Fibroblast of upper back skin (primary cell): Measurements from ENCODE around the gene ARL6IP4.

ENCODE experiments used
- DNase-seq: peaks from one replicate; pipeline ENCODE4 v3.0.0-alpha.2; 2013

ARL6IP4 gene

DNA sequence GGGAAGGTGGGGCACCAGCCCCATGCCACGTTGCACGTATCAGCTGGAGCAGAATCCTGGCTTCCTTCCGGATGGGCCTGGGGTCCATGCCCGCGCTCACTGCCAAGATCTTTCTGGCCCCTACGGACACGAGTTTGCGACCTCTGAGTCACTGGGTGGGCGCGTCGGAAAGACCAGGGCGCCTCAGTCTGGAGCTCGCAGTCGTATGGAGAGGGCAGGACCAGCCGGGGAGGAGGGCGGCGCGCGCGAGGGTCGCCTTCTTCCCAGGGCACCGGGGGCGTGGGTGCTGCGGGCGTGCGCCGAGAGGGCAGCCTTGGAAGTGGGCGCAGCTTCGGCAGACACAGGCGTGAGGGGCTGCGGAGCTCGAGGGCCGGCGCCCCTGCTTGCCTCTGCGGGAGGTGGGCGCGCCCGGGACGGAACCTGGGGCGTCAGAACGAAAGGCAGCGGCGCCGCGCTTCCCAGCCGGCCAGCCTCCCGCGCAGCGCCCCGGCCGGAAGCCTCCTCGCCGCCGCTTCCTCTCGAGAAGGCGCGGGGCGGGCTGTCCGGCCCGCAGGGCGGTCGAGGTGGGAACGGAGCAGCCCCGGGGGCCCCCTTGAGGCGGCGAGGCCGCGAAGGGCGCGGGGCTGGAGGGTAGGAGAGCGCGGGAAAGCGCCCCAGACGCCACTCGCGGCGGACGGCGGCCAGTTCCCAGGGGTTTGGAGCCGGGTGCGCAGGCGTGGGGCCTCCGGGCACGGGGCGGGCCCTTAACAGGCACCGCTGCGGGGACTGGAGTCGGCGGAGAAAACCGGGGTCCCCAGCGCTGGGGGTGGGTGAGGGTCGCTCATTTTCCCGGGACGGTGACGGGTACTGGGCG lies at the start of gene ARL6IP4:
ARL6IP4 (plus strand) TSS at position 499 of the 853 bp plus-strand sequence. CDS start 459 bp downstream, outside the sequence.
- DNase-seq = peak; percentile 57

GRCh38 chr12:122932207-122932606 lies 48.3 kb upstream of the ARL6IP4 start:
- DNase-seq = no peak

DNA sequence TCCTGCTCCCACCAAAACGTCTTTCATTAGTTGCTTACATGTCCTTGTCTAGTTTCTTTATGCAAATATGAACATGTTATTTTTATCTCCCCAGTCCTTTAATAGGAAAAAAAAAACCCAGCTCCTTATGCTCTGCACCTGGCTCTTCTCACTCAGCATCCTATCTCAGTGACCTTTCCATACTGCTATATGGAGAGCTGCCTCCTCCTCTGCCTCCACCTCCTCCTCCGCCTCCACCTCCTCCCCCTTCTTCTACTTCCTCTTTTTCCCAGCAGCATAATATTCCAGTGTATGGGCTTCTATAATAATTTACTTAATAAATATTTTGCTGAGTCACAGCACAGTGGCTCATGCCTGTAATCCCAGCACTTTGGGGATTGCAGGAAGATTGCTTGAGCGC lies 45.8 kb upstream of the ARL6IP4 start:
- DNase-seq = no peak

GRCh38 chr12:122935318-122935717 lies 45.2 kb upstream of the ARL6IP4 start:
- DNase-seq = no peak

GRCh38 chr12:122937622-122938091 lies 42.8 kb upstream of the ARL6IP4 start:
- no peak for DNase-seq

- DNase-seq = no peak
Observed at GRCh38 chr12:122939125-122939524, 41.4 kb upstream of the ARL6IP4 start.

GRCh38 chr12:122941351-122941750 lies 39.1 kb upstream of the ARL6IP4 start:
- peak; percentile 48 for DNase-seq

- no peak for DNase-seq
Observed at GRCh38 chr12:122942637-122943036, 37.8 kb upstream of the ARL6IP4 start.

DNA sequence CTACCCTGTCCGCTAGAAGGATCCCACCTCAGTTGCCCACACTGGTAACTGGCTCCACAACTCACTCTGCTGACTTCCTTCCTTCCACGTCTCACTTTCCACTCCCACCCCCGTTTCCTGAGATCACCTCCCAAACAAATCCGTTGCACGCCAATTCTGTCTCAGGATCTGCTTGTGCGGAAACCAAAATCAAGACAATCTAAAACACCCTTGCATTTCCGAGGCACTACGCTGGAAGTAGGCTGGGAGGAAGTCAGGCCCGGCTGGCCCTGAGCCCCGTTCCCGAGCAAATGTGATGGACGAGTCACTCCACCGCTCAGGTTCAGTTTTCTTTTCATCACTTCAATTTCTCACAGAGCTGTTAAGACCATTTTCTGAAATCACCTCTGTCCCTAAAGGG lies 37.3 kb upstream of the ARL6IP4 start:
- DNase-seq = peak; percentile 17

GRCh38 chr12:122944605-122945592 lies 35.6 kb upstream of the ARL6IP4 start:
- DNase-seq = peak; percentile 10

DNA sequence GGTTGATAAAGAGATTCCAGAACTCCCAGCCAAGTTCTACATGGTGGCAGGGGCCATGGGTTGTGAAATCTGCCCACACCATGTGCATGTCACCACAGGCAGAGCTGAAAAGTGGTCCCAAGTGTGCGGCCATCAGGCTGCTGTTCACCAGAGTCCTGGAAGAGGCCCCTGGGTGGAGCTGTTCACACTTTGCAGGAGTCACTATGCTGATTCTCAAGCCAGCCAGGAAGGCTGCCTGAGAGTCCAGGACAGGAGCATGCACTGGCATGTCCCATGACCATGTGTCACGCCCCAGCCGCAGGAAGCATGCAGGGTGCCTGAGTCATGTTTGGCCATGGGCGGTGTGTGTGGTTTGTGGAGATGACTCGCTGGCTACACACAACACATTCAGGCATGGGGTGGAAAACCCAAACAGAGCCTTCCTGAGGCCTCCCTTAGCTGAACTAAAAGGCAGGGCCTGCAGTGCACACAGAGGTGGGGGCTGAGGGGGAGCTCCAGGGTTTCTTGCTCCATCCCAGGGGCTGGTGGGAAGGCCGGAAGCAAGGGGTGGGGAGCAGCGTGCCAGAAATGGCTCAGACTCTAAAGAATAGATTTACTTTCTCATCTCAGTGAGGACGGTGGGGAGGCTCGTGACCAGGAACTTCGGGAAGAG lies 33.7 kb upstream of the ARL6IP4 start:
- DNase-seq = peak; percentile 99

DNA sequence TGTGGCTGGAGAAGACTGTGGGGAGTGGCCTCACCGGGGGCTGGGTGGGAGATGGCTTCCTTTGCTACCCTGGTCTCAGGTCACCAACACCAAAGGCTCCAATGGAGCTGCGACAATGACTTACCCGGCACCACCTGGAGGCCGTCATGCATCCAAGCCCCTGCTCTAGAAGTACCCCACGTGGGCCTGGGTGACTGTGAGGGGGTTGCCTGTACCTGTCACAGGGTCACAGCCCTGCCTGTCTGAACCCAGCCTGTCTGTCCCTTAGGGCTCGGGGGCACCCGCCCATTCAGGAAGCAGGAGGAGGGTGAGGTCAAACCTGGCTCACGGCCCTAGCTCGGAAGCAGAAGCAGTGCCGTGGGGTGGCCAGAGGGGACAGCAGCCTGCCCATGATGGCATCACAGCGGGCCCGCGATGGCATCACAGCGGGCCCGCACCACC lies 33.1 kb upstream of the ARL6IP4 start:
- no peak for DNase-seq

DNA sequence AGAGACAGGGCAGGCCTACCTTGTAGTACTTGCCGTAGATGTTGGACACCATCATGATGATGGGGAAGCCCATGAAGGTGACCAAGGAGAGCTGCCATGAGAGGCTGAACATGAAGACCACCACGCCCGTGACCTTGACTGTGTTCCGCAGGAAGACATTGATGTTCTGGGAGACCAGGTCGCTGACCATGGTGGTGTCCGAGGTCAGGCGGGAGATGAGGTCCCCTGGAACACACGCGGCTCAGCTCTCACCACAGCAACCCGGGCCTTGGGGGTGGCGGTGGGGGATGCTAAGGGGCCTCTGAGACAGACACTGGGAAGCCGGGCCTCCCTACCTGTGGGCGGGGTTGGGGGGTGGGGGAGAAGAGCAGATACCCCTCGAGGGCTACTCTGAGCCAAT lies 31.9 kb upstream of the ARL6IP4 start:
- no peak for DNase-seq

GRCh38 chr12:122949405-122949804 lies 31.1 kb upstream of the ARL6IP4 start:
- no peak for DNase-seq

- no peak for DNase-seq
Observed at GRCh38 chr12:122949816-122950675, 30.4 kb upstream of the ARL6IP4 start.

GRCh38 chr12:122951406-122951805 lies 29.1 kb upstream of the ARL6IP4 start:
- DNase-seq = peak; percentile 44

DNA sequence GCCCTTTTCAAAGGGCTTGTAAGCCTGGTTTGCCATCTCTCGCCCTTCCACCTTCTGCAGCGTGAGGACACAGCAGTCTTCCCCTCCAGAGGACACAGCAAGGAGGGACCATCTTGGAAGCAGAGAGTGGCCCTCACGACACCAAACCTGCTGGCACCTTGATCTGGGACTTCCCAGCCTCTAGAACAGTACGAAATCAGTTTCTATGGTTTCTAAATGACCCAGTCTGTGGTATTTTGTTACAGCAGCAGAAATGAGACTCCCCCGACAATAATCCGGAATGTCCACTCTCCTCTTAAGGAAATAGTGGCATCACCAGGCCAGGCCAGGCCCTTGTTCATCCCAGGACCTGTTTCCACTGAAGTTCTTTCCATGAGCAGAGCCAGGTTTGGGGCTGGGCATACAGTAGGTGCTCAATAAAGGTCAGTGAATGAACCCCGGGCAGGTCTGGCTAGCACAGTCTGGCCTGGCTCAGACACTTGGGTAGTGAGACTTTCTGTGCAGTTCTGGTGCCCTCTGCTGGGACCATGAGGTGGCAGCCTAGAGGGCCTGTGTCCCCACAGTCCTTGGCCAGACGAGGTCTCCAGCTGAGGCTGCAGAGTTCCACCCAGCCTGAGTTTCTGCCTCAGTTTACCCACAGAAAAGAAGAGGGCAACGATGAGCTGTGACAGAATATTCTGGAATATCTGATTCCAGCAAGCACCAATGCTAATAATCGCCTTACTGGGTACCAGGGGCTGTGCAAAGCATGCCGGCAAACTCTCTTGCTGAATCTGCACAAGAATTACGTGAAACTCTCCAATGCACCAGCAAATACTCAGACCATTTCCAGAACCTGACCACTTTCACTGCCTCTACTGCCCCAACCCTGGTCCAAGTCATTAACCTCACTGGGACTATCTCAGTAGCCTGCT lies 28.2 kb upstream of the ARL6IP4 start:
- peak; percentile 67 for DNase-seq

DNA sequence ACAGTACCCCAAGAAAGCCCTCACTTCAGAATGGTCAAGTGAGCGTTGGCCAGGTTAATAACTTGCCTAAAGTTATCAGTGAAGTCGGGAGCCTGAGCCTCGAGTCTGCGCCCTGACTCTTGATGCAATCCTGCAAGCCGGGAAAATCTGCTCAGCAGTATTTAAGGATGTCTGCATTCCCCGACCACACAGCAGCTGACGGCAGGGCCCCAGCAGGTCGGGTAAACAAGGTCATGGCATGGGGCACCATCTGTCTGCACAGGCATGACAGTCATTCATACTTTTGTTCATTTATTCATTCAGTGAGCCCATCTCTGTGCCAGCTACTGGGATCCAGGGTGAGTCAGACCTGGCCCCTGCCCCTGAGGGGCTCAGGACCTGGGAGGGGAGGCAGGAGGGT lies 25.3 kb upstream of the ARL6IP4 start:
- DNase-seq = no peak

- no peak for DNase-seq
Observed at GRCh38 chr12:122956035-122956434, 24.4 kb upstream of the ARL6IP4 start.

GRCh38 chr12:122958198-122958888 lies 22.1 kb upstream of the ARL6IP4 start:
- peak; percentile 42 for DNase-seq
